HepG2 (cell line): ENCODE results near the gene SIK3. TPM values are rescaled to one million over a fixed set of nuclear protein-coding genes. Genes with fewer than 3 reads are reported as not detected.
A peak's percentile ranks its signal among the peaks of the same experiment; 100 is the strongest.

Experiments
- ARID2 ChIP-seq: sonication (generic); formaldehyde crosslinking; IDR thresholded peaks from 2 replicates; pipeline ENCODE4 v1.8.1; 2022; ENCODE audit warnings: mild to moderate bottlenecking, missing genetic modification reagents, borderline replicate concordance
- BHLHE40 ChIP-seq: IDR thresholded peaks from 2 replicates; pipeline ENCODE4 v1.6.1; 2011; ENCODE audit warnings: low read length, improper control_type of control experiment
- CBX5 ChIP-seq: sonication (generic); formaldehyde crosslinking; IDR thresholded peaks from 2 replicates; pipeline ENCODE4 v1.4.0; 2020; ENCODE audit warnings: missing genetic modification reagents, borderline replicate concordance
- GMEB1 ChIP-seq: sonication (generic); formaldehyde crosslinking; IDR thresholded peaks from 2 replicates; pipeline ENCODE4 v1.5.1; 2020; ENCODE audit warnings: missing genetic modification reagents, mild to moderate bottlenecking, borderline replicate concordance
- HNRNPK ChIP-seq: fragments of 200-400 bp; formaldehyde crosslinking; IDR thresholded peaks from 2 replicates; pipeline ENCODE4 v1.6.1; 2018; ENCODE audit warnings: low read length, low read depth, moderate library complexity, mild to moderate bottlenecking; ENCODE audit not compliant: poor library complexity, severe bottlenecking
- JDP2 ChIP-seq: sonication (generic); formaldehyde crosslinking; IDR thresholded peaks from 2 replicates; pipeline ENCODE4 v1.8.1; 2022; ENCODE audit warnings: missing genetic modification reagents, borderline replicate concordance
- PHF8 ChIP-seq: sonication (generic); formaldehyde crosslinking; IDR thresholded peaks from 2 replicates; pipeline ENCODE4 v1.5.0; 2020; ENCODE audit warnings: missing genetic modification reagents
- POLR2A ChIP-seq, 2 experiments: IDR thresholded peaks; 2 replicates each; pipeline ENCODE4 v1.6.1; 2011; ENCODE audit warnings: low read depth in 2 of 2, low read length in 2 of 2, mild to moderate bottlenecking in 1 of 2, moderate library complexity in 1 of 2; ENCODE audit not compliant: insufficient read depth in 1 of 2
- RBM22 ChIP-seq: fragments of 200-400 bp; formaldehyde crosslinking; optimal IDR thresholded peaks from 2 replicates; pipeline ENCODE3; 2017; ENCODE audit warnings: mild to moderate bottlenecking, low read length, moderate library complexity
- ZBTB49 ChIP-seq: sonication (generic); formaldehyde crosslinking; IDR thresholded peaks from 2 replicates; pipeline ENCODE4 v1.4.0; 2020; ENCODE audit warnings: missing genetic modification reagents, borderline replicate concordance
- ZNF101 ChIP-seq: sonication (generic); formaldehyde crosslinking; IDR thresholded peaks from 2 replicates; pipeline ENCODE4 v1.4.0; 2020; ENCODE audit warnings: mild to moderate bottlenecking, low read depth, missing genetic modification reagents, borderline replicate concordance
- ZNF230 ChIP-seq: sonication (generic); formaldehyde crosslinking; IDR thresholded peaks from 2 replicates; pipeline ENCODE4 v1.4.0; 2020; ENCODE audit warnings: mild to moderate bottlenecking, missing genetic modification reagents
- ZNF3 ChIP-seq: IDR thresholded peaks from 2 replicates; pipeline ENCODE4 v1.7.0; 2017; ENCODE audit warnings: inconsistent platforms
- ZNF432 ChIP-seq: sonication (generic); formaldehyde crosslinking; IDR thresholded peaks from 2 replicates; pipeline ENCODE4 v1.5.0; 2020; ENCODE audit warnings: missing genetic modification reagents, mild to moderate bottlenecking, borderline replicate concordance
- ZNF512 ChIP-seq: sonication (generic); formaldehyde crosslinking; IDR thresholded peaks from 2 replicates; pipeline ENCODE4 v1.4.0; 2020; ENCODE audit warnings: mild to moderate bottlenecking, missing genetic modification reagents
- ZNF781 ChIP-seq: sonication (generic); formaldehyde crosslinking; IDR thresholded peaks from 2 replicates; pipeline ENCODE4 v1.5.1; 2020; ENCODE audit warnings: borderline replicate concordance, mild to moderate bottlenecking, missing genetic modification reagents; ENCODE audit errors: not compliant biosample characterization
- polyA plus RNA-seq, 8 experiments: library from polyadenylated mRNA; depleted of rRNA in 3 of 8; stranded (reverse) in 7 of 8; unstranded in 1 of 8; fragments of >200 nt; fragmentation: Illumina TruSeq in 4 of 8; extraction: Trizol in 4 of 8; gene quantifications; 2 replicates each; pipeline versions ENCODE4 v1.2.1 to v1.2.3, GENCODE V29; 2011 to 2016; ENCODE audit warnings: low read depth in 4 of 8, missing spikeins in 1 of 8, mixed read lengths in 1 of 8; ENCODE audit not compliant: insufficient read depth in 1 of 8
- total RNA-seq, 5 experiments: library from RNA; depleted of rRNA; stranded (reverse); fragments of >200 nt; fragmentation: Illumina TruSeq; extraction: Trizol; gene quantifications; 2 replicates each; pipeline ENCODE4 v1.2.3, GENCODE V29; 2016; ENCODE audit warnings: low read depth in 1 of 5
- TF ChIP-seq, protein P1 (sequence below): sonication (generic); formaldehyde crosslinking; IDR thresholded peaks from 2 replicates; pipeline ENCODE4 v1.4.0; 2020; ENCODE audit warnings: missing genetic modification reagents
- TF ChIP-seq, protein P2 (sequence below): sonication (generic); formaldehyde crosslinking; IDR thresholded peaks from 2 replicates; pipeline ENCODE4 v1.4.0; 2020; ENCODE audit warnings: mild to moderate bottlenecking, missing genetic modification reagents

SIK3 gene
- total and polyA plus RNA-seq, 2 of the 13 experiments (the other 11 are each of a cell fraction or from before 2014, with no cell fraction given), result 5.7 to 9.8 TPM

DNA sequence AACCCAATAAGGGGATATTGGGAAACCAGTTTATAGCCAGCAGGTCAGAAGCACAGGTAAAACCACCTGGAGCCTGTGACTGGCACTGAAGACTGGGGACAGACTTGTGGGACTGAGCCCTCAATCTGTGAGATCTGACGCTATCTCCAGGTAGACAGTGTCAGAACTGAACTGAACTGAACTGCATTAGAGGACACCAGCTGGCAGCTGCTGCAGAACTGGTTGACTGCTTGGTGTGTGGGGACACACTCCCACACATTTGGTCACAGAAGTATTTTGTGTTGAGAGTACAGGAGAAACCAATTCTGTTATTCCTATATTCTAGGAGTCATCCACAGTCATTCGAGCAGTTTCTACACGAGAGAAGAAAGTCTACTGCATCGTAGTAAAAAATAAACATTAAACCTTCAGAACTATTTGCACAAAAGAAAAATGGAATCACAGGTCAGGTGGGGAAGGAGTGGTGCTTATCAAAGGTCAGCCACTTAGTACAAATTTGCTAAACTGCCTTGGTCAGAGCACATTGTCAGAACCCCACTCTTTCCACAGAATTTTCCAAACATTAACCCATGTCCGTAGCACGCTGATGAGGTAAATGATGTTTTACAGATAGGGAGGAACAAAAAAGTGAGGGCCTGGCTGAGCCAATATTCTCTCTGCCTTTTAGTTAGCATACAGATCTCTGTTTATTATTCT lies 77.2 kb downstream of the SIK3 start (continued):
- TF ChIP-seq, protein P1, sequence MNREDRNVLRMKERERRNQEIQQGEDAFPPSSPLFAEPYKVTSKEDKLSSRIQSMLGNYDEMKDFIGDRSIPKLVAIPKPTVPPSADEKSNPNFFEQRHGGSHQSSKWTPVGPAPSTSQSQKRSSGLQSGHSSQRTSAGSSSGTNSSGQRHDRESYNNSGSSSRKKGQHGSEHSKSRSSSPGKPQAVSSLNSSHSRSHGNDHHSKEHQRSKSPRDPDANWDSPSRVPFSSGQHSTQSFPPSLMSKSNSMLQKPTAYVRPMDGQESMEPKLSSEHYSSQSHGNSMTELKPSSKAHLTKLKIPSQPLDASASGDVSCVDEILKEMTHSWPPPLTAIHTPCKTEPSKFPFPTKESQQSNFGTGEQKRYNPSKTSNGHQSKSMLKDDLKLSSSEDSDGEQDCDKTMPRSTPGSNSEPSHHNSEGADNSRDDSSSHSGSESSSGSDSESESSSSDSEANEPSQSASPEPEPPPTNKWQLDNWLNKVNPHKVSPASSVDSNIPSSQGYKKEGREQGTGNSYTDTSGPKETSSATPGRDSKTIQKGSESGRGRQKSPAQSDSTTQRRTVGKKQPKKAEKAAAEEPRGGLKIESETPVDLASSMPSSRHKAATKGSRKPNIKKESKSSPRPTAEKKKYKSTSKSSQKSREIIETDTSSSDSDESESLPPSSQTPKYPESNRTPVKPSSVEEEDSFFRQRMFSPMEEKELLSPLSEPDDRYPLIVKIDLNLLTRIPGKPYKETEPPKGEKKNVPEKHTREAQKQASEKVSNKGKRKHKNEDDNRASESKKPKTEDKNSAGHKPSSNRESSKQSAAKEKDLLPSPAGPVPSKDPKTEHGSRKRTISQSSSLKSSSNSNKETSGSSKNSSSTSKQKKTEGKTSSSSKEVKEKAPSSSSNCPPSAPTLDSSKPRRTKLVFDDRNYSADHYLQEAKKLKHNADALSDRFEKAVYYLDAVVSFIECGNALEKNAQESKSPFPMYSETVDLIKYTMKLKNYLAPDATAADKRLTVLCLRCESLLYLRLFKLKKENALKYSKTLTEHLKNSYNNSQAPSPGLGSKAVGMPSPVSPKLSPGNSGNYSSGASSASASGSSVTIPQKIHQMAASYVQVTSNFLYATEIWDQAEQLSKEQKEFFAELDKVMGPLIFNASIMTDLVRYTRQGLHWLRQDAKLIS (CRISPR knock-in tag), result no peak
- no peak for TF ChIP-seq ZNF230 (CRISPR knock-in tag)
- TF ChIP-seq, protein P2, sequence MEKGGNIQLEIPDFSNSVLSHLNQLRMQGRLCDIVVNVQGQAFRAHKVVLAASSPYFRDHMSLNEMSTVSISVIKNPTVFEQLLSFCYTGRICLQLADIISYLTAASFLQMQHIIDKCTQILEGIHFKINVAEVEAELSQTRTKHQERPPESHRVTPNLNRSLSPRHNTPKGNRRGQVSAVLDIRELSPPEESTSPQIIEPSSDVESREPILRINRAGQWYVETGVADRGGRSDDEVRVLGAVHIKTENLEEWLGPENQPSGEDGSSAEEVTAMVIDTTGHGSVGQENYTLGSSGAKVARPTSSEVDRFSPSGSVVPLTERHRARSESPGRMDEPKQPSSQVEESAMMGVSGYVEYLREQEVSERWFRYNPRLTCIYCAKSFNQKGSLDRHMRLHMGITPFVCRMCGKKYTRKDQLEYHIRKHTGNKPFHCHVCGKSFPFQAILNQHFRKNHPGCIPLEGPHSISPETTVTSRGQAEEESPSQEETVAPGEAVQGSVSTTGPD (CRISPR knock-in tag), result no peak
- TF ChIP-seq BHLHE40, result no peak
- TF ChIP-seq HNRNPK, result no peak
- no peak for TF ChIP-seq RBM22
- TF ChIP-seq PHF8 (CRISPR knock-in tag), result no peak
- no peak for TF ChIP-seq JDP2 (CRISPR knock-in tag)
- no peak for TF ChIP-seq POLR2A (IDR thresholded peaks at IDR 0.05; ENCODE audit: insufficient read depth in 1 of 2, low read depth in 2 of 2, low read length in 2 of 2)
- TF ChIP-seq ZNF512 (CRISPR knock-in tag), result no peak
- TF ChIP-seq ZNF101 (CRISPR knock-in tag), result no peak
- no peak for TF ChIP-seq ZNF3
- TF ChIP-seq ARID2 (CRISPR knock-in tag), result no peak
- TF ChIP-seq ZBTB49 (CRISPR knock-in tag), result no peak
- TF ChIP-seq GMEB1 (CRISPR knock-in tag), result peak; percentile 30; the same call in 1 of the 2 replicates
- TF ChIP-seq ZNF781, result no peak
- no peak for TF ChIP-seq CBX5
- TF ChIP-seq ZNF432, result no peak
